Erythroblast (primary cell): Measurements from ENCODE around the gene PCMTD2.

Experiments used
- GATA1 ChIP-seq: IDR thresholded peaks from 2 replicates; pipeline ENCODE4 v1.6.1; 2011; ENCODE audit warnings: low read depth, mild to moderate bottlenecking, control low read depth, low read length, moderate library complexity
- POLR2A ChIP-seq: IDR thresholded peaks from 2 replicates; pipeline ENCODE4 v1.6.1; 2011; ENCODE audit warnings: mild to moderate bottlenecking, low read length

- TF ChIP-seq POLR2A = no peak
- TF ChIP-seq GATA1 = no peak
Observed at GRCh38 chr20:64214952-64215351, 40.6 kb upstream of the PCMTD2 start.
